Measurements from ENCODE around the gene RAB12.

DNA sequence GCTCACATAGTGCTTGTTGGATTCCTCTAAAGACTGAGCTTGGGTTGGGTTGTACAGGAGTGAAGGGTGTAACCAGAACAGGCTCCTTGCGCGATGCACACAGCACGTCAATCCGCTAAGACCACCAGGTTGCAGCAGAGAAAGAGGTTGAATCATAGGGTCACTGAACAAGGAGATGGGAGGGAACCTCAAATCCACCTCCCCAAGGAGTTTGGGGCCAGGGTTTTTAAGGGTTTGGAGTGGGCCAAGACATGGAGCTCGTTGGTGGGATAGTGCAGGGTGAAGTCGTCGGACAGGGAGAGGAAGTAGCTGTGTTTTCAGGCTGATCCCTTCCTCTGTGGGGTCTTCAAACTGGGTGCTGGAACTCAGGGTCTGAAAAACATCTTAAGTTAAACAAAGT is 75.3 kb downstream of the RAB12 start:
- TF ChIP-seq, protein P1, sequence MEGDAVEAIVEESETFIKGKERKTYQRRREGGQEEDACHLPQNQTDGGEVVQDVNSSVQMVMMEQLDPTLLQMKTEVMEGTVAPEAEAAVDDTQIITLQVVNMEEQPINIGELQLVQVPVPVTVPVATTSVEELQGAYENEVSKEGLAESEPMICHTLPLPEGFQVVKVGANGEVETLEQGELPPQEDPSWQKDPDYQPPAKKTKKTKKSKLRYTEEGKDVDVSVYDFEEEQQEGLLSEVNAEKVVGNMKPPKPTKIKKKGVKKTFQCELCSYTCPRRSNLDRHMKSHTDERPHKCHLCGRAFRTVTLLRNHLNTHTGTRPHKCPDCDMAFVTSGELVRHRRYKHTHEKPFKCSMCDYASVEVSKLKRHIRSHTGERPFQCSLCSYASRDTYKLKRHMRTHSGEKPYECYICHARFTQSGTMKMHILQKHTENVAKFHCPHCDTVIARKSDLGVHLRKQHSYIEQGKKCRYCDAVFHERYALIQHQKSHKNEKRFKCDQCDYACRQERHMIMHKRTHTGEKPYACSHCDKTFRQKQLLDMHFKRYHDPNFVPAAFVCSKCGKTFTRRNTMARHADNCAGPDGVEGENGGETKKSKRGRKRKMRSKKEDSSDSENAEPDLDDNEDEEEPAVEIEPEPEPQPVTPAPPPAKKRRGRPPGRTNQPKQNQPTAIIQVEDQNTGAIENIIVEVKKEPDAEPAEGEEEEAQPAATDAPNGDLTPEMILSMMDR (IDR thresholded peaks at IDR 0.05; ENCODE audit: borderline replicate concordance, extremely low read depth, low read length, poor library complexity, severe bottlenecking): no peak
- TF ChIP-seq EZH2 (IDR thresholded peaks at IDR 0.05; ENCODE audit: borderline replicate concordance, low read depth, low read length, severe bottlenecking): no peak
